Endothelial cell (in vitro differentiated cells): ENCODE measurements around the gene DIO3. TPM values are rescaled to one million over a fixed set of nuclear protein-coding genes. Genes with fewer than 3 reads are reported as not detected.

Experiments
- DNase-seq: peaks from one replicate; pipeline ENCODE4 v3.0.0; 2021; ENCODE audit warnings: low spot score
- H3K27ac Mint-ChIP-seq: one replicate; pipeline ENCODE4 v1.8.0; 2021; ENCODE audit warnings: mixed read lengths, inconsistent platforms; ENCODE audit not compliant: unreplicated experiment
- H3K27me3 Mint-ChIP-seq: one replicate; pipeline ENCODE4 v1.8.0; 2021; ENCODE audit warnings: mild to moderate bottlenecking, moderate library complexity, mixed read lengths, inconsistent platforms; ENCODE audit not compliant: unreplicated experiment
- H3K36me3 Mint-ChIP-seq: one replicate; pipeline ENCODE4 v1.8.0; 2021; ENCODE audit warnings: mild to moderate bottlenecking, low read depth, mixed read lengths, inconsistent platforms; ENCODE audit not compliant: unreplicated experiment
- H3K4me1 Mint-ChIP-seq: one replicate; pipeline ENCODE4 v1.8.0; 2021; ENCODE audit warnings: mild to moderate bottlenecking, mixed read lengths, inconsistent platforms; ENCODE audit not compliant: unreplicated experiment
- H3K4me3 Mint-ChIP-seq: one replicate; pipeline ENCODE4 v1.8.0; 2021; ENCODE audit warnings: mild to moderate bottlenecking, mixed read lengths, inconsistent platforms; ENCODE audit not compliant: unreplicated experiment
- H3K9me3 Mint-ChIP-seq: one replicate; pipeline ENCODE4 v1.8.0; 2021; ENCODE audit warnings: mixed read lengths, inconsistent platforms; ENCODE audit not compliant: unreplicated experiment
- CTCF ChIP-seq: fragments of 200-600 bp; sonication (generic); IDR thresholded peaks from one replicate; pipeline ENCODE4 v1.5.0; 2021; ENCODE audit warnings: antibody characterized with exemption; ENCODE audit not compliant: unreplicated experiment
- total RNA-seq: library from RNA; stranded (reverse); fragmentation: NEBNext Ultra II Directional; extraction: Animal tissue kit (Norgen Biotek cat#: 25700); gene quantifications from one replicate; pipeline ENCODE4 v1.2.1, GENCODE V29; 2021; ENCODE audit not compliant: unreplicated experiment

Gene DIO3
- total RNA-seq, 1 donor from 2014 or later, result 6.1 TPM

DNA sequence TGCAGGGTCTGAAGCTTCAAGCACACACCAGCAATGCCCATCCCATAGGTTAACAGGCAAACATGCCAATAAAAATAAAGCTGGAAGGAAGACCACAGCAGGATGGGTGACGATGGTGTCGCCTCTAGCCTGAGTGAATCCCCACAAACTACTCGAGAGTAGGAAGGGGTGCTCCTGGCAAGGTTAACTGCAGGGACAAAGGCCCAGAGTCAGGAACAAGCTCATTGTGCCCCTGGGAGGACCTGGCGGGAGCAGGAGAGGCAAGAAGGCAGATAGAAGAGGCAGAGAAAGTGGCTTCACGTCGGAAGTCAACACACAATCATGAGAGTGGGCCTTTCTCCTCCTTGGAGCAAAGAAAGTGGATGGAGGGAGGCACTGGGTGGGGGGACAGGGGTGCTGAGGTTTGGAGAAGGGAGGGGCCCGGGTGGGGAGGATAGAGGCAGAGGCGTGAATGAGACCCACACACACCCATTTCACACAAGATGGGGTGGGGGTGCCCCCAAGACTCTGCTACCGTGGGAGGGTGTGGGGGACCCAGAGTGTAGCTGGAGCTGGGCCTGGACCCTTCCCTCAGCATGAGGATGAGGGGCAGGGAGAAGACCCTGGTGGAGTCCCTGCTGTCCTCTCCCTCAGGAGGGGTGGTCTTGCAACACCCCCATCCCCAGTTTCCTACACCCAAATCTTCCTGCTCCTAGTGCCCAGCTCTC lies 43.1 kb downstream of the DIO3 start:
- H3K27me3 Mint-ChIP-seq, result peaks cover 7% of the 10 kb centered on the region
- H3K4me1 Mint-ChIP-seq, result no peaks in the 10 kb centered on the region
- no peak for TF ChIP-seq CTCF
- no peak for DNase-seq
- no peak overlapping the region for H3K27ac Mint-ChIP-seq
- no peak overlapping the region for H3K4me3 Mint-ChIP-seq
- H3K9me3 Mint-ChIP-seq, result no peaks in the 10 kb centered on the region
- H3K36me3 Mint-ChIP-seq, result no peaks in the 10 kb centered on the region

- DNase-seq, result no peak
- TF ChIP-seq CTCF, result no peak
- Mint-ChIP-seq H3K27me3 (peaks cover 7% of the 10 kb centered on the region), H3K4me3 (peak overlapping the region; percentile 62), H3K4me1 (no peaks in the 10 kb centered on the region), H3K27ac (peak overlapping the region; percentile 15), H3K9me3 (no peaks in the 10 kb centered on the region), H3K36me3 (no peaks in the 10 kb centered on the region)
These were observed 43.9 kb downstream of the DIO3 start for GRCh38 chr14:101604935-101605780.

DNA sequence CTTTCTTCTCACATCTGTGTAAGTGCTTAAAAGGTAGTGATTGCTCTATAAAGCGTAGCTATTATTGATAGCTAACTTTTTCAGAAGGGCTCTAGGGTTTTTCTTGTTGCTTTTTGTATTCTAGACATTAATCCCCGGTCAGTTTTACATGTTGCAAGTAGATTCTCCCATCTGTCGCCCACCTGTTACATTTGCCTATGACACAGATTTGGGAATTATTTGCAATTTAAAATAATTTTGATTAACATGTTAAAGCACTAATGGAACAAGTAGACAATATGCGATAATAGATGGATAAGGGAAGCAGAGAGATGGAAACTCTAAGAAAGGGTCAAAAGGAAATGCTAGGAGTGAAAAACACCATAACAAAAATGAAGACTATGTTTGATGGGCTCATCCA lies 44.5 kb downstream of the DIO3 start:
- peaks cover 7% of the 10 kb centered on the region for H3K27me3 Mint-ChIP-seq
- H3K4me1 Mint-ChIP-seq, result no peaks in the 10 kb centered on the region
- no peak for TF ChIP-seq CTCF
- H3K27ac Mint-ChIP-seq, result no peak overlapping the region
- H3K9me3 Mint-ChIP-seq, result no peaks in the 10 kb centered on the region
- no peak overlapping the region for H3K4me3 Mint-ChIP-seq
- no peak for DNase-seq
- no peaks in the 10 kb centered on the region for H3K36me3 Mint-ChIP-seq

Other genes with a start within 250 kb of the DIO3 start
- gene PPP2R5C, start 200.2 kb downstream of the DIO3 start, total RNA-seq, result 71.5 TPM